ENCODE results near the gene RAP1A.
A peak's percentile ranks its signal among the peaks of the same experiment; 100 is the strongest.
"Not testable (repeated sequence)": the region's sequence is repeated elsewhere in the genome, so short reads cannot be mapped to it uniquely, and the experiment has no call there.

Gene RAP1A

DNA sequence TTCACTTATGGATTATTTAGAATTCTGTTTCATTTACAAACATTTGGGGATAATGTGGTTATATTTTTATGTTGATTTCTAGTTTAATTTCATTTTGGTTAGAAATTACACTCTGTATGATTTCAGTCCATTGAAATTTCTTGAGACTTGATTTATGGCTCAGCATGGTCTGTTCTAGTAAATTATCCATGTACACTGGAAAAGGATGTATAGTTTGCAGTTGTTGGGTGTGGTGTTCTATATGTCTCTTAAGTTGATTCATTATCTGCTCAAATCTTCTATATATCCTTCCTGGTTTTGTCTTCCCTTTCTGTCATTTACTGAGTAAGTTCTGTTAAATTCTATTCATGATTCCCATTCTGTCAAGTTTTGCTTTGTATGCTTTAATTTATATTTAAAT, 52.3 kb downstream of the RAP1A start:
- DNase-seq, result no peak

DNA sequence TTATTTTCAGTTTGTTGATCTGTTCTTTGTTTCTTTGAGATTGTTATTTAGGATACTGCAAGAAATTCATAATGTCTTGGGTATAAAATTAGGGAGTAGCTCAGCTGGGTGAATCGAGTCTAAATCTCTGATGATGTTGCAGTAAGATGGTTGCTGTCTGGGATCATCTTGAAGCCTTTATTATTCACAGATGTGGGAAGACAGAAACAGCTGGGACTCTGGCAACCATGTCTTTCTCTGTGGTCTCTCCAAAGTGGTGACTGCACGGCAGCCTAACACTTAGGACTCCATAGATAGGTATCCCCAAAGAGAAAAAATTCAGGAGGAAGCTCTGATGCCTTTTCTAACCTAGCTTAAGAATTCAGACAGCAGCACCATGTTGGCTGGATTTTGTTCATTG, 52.7 kb downstream of the RAP1A start:
- DNase-seq, result no peak

GRCh38 chr1:111677604-111678003, 58.0 kb downstream of the RAP1A start:
- no peak for DNase-seq

DNA sequence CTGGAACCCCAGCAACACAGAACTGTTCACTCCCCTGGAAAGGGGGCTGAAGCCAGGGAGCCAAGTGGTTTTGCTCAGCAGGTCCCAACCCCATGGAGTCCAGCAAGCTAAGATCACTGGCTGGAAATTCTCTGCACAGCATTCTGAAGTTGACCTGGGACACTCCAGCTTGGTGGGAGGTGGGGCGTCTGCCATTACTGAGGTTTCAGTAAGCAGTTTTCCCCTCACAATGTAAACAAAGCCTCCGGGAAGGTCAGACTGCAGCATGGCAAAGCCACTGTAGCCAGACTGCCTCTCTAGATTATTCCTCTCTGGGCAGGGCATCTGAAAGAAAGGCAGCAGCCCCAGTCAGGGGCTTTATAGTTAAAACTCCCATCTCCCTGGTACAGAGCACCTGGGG, 60.0 kb downstream of the RAP1A start:
- no peak for DNase-seq

DNA sequence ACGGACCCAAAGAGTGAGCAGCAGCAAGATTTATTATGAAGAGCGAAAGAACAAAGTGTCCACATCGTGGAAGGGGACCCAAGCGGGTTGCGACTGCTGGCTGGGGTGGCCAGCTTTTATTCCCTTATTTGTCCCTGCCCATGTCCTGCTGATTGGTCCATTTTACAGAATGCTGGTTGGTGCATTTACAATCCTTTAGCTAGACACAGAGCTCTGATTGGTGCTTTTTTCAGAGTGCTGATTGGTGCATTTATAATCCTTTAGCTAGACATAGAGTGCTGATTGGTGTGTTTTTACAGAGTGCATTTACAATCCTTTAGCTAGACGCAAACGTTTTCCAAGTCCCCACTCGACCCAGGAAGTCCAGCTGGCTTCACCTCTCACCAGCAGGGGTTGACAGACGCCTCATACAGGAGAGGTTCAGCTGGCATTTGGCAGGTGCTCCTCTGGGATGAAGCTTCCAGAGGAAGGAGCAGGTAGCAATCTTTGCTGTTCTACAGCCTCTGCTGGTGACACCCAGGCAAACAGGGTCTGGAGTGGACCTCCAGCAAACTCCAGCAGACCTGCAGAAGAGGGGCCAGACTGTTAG, 60.7 kb downstream of the RAP1A start:
- DNase-seq, result not testable (repeated sequence)

GRCh38 chr1:111685293-111686153, 65.9 kb downstream of the RAP1A start:
- DNase-seq, result not testable (repeated sequence)

DNA sequence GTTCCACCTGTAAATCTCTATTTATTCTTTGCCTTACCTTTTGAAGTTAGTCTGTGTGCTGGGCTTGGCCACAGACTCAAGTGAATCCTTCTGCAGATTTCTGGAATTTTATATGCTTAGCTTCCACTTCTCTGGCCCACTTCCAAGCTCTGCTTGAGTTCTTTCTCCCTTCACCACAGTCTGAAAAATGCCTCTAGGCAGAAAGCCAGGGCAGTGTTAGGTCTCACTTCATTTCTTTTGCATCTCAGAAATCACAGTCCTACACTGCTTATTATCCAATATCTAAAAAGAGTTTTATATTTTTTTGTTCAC, 70.7 kb downstream of the RAP1A start:
- peak in 1 of 2 experiments; percentile 10 for DNase-seq

GRCh38 chr1:111691886-111692285, 72.3 kb downstream of the RAP1A start:
- DNase-seq, result no peak

GRCh38 chr1:111695801-111696200, 76.2 kb downstream of the RAP1A start:
- DNase-seq, result no peak

- no peak for DNase-seq
These were observed 76.7 kb downstream of the RAP1A start for GRCh38 chr1:111696330-111696729.

- DNase-seq, result no peak
These were observed 79.7 kb downstream of the RAP1A start for GRCh38 chr1:111699268-111699667.

DNA sequence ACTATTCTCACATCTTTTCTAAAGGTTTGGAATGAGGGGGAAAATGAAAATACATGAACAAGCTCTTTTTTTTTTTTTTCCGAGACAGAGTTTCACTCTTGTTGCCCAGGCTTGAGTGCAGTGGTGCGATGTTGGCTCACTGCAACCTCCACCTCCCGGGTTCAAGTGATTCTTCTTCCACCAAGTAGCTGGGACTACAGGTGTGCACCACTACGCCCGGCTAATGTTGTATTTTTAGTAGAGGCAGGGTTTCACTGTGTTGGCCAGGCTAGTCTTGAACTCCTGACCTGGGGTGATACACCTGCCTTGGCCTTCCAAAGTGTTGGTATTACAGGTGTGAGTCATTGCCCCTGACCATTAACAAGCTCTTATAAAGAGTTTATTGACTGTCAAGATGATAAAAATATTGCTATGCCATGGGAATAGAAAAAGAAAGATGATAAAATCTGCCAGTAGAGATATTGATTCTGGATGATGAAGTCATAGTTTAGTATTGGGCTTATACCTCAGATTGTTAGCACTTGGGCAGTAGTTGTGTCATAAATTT, 83.0 kb downstream of the RAP1A start:
- DNase-seq, result no peak

- no peak for DNase-seq
These were observed 84.7 kb downstream of the RAP1A start for GRCh38 chr1:111704240-111704639.

GRCh38 chr1:111704776-111705175, 85.2 kb downstream of the RAP1A start:
- no peak for DNase-seq

DNA sequence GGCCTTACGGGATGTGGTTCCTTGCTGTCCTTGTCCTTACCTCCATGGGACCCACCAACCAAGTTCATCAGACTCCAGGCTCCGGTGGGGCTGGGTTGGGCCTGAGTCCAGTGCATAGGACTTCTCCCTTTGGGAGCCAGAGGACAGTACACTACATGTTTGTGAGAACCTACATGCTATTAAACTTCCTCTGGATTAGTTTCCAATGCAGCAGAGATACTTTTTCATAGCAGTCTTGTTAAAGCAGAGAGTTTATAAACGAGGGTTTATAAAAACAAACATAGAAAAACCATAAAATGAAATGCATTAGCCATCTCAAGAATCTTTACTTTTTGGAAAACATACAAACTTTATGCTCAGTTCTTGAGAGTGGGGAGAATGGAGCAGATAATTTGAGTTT, 86.3 kb downstream of the RAP1A start:
- no peak for DNase-seq

GRCh38 chr1:111706921-111707320, 87.3 kb downstream of the RAP1A start:
- no peak for DNase-seq

- no peak for DNase-seq
These were observed 88.3 kb downstream of the RAP1A start for GRCh38 chr1:111707906-111708305.

GRCh38 chr1:111709986-111710385, 90.4 kb downstream of the RAP1A start:
- DNase-seq, result no peak

DNA sequence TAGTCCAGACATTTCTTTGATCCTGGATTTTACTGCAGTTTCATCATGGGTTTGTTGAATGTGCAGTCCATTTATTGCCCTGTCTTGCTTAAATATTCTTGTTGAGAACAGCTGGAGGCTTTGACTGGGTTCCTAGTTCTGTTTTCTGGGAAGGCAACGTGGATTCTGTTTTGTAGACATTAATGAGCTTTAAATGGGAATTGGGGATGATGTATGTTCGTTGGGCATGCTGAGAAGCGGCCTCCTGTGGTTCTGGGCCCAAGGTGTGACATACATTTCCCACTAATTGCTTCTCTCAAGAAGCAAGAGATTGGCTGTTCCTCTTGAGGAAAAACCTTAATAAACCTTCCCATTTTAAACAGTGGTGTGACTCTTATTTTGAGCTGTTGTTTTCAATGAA, 96.7 kb downstream of the RAP1A start:
- no peak for DNase-seq

DNA sequence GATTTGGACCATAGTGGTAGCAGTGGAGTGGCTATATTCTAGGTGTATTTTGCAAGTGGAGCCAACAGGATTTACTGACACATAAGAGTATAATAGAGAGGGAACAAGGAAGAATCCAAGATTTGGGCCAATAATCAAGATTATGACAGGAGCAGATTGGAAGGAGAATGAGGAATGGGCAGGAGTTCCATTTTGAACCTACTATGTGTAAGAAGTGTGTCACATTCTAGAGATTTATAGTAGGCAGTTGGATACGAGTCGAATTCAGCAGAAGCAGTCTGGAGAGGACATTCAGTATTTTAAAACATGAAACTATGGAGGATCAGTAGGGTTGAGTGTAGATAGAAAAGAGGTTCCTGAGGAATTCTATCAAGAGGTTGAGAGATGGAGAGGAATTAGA, 97.9 kb downstream of the RAP1A start:
- no peak for DNase-seq

DNA sequence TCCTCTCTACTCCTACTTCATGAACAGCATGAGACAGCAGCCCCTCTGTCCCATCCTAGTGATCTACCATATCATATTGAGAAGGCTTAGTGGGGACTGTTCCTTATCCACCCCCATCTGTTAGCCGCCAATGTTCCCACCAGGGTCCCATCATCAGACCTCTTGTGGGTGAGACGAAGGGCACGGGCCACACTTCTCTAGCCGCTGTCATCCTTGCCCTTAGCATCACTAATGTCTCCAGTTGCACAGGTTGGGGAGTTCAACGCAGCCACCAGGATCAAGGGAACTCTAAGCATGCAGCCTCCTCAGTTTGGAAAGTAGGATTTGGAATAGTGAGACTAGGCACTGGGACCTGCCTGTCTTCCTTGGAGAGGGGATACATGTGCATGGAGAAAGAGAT, 99.5 kb downstream of the RAP1A start:
- no peak for DNase-seq

- DNase-seq, result no peak
These were observed 100.1 kb downstream of the RAP1A start for GRCh38 chr1:111719674-111720132.

DNA sequence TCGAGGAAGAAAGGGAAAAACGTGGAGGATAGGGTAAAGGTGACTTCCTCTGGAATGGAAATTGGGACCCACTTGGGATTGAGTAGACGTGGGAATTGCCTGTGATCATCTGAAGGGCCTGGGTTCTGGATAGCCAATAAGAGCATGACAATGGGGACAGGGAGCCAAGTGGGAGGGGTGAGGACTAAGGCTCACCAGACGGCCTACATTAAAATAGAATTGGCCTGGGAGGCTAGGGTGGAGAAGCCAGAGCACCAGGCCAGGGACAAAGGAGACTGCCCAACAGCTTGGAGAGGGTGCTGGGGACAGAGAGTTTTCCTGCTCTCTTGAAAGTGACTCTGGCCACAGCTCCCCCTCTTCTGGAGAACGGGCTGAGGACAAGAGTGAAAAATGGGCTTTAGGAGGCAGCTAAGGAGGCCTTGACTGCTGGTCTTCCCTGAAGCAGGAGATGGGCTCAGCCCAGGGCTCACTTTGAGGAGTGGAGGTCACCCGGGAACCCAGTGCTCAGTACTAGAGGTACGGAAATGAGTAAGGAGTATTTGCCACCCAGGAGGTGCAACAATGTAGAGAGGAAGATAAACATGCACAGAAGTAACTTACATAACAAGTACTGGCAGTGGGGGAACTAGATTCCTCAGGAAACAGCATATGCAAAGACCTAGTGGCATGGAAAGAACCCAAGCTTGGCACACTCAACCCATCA, 100.8 kb downstream of the RAP1A start:
- no peak for DNase-seq
